IMR-90 (cell line): ENCODE data around the gene DUXA.

Source experiments
- CHD1 ChIP-seq: IDR thresholded peaks from 2 replicates; pipeline ENCODE4 v1.6.1; 2012; ENCODE audit warnings: low read depth, low read length, improper control_type of control experiment
- CTCF ChIP-seq: conservative IDR thresholded peaks from 2 replicates; pipeline ENCODE4 v1.5.1; 2012; ENCODE audit warnings: mild to moderate bottlenecking, low read depth, low read length, improper control_type of control experiment
- POLR2A ChIP-seq: IDR thresholded peaks from 2 replicates; pipeline ENCODE4 v1.6.1; 2012; ENCODE audit warnings: mild to moderate bottlenecking, low read depth, low read length
- RFX5 ChIP-seq: IDR thresholded peaks from 2 replicates; pipeline ENCODE4 v1.8.0; 2012; ENCODE audit warnings: low read depth, mild to moderate bottlenecking, low read length, moderate library complexity
- USF2 ChIP-seq: fragments of 150-350 bp; IDR thresholded peaks from 2 replicates; pipeline ENCODE4 v1.6.1; 2017; ENCODE audit warnings: mild to moderate bottlenecking, antibody characterized with exemption, low read length, low read depth

DNA sequence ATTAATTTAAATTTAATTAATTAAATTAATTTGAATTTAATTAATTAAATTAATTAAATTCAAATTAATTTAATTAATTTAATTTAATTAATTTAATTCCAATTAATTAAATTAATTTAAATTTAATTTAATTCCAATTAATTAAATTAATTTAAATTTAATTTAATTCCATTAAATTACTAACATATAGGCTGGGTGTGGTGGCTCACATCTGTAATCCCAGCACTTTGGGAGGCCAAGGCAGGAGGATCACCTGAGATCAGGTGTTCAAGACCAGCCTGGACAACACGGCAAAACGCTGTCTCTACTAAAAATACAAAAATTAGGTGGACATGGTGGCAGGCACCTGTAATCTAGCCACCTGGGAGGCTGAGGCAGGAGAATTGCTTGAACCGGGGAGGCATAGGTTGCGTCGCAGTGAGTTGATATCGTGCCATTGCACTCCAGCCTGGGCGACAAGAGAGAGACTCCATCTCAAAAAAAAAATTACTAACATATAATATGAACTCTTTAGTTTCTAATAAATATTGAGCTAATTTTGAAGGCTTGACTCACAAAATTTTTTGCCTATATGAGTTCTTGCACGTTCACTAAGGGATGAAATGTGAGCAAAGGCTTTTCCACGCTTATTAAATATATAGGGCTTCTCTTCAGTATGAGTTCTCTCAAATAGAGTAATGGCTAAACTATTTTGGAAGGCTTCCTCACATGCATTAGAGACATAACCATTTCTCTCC is 56.5 kb downstream of the DUXA start:
- TF ChIP-seq CTCF (no peak), RFX5 (no peak), POLR2A (no peak), USF2 (no peak), CHD1 (no peak)
